ENCODE measurements around the gene ADPGK. TPM values are rescaled to one million over a fixed set of nuclear protein-coding genes. Genes with fewer than 3 reads are reported as not detected.

ADPGK gene
- total and polyA plus RNA-seq, 2 donors (not counting 1 experiment from before 2014, with no cell fraction given): 128 to 174 TPM

DNA sequence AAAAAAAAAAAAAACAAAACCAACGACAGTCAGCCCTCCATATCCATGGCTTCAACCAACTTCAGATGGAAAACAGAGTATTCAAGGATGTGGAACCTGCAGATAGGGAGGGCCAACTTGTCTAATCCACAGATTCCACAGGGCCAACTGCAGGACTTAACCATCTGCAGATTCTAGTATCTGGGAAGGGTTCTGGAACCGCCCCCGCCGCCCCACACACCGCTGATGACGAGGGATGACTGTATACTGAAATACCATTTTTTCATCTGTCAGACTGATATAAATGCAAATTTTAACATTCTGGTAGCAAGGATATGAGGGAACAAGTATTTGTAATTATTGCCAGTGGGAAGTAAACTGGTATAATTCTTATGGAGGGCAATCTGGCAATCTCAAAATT, 29.5 kb downstream of the ADPGK start:
- no peak for TF ChIP-seq EZH2 (IDR thresholded peaks at IDR 0.05; ENCODE audit: borderline replicate concordance, insufficient read depth, low read depth, low read length, poor library complexity, severe bottlenecking)
- TF ChIP-seq, protein P1, sequence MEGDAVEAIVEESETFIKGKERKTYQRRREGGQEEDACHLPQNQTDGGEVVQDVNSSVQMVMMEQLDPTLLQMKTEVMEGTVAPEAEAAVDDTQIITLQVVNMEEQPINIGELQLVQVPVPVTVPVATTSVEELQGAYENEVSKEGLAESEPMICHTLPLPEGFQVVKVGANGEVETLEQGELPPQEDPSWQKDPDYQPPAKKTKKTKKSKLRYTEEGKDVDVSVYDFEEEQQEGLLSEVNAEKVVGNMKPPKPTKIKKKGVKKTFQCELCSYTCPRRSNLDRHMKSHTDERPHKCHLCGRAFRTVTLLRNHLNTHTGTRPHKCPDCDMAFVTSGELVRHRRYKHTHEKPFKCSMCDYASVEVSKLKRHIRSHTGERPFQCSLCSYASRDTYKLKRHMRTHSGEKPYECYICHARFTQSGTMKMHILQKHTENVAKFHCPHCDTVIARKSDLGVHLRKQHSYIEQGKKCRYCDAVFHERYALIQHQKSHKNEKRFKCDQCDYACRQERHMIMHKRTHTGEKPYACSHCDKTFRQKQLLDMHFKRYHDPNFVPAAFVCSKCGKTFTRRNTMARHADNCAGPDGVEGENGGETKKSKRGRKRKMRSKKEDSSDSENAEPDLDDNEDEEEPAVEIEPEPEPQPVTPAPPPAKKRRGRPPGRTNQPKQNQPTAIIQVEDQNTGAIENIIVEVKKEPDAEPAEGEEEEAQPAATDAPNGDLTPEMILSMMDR (IDR thresholded peaks at IDR 0.05): no peak
- Histone ChIP-seq H2AFZ (ENCODE audit: insufficient read depth, low read depth, low read length, poor library complexity, severe bottlenecking) (no peak overlapping the region), H3K36me3 (replicated peaks in 1 of 2; ENCODE audit: control extremely low read depth in 1 of 2, control insufficient read depth in 1 of 2, extremely low read depth in 1 of 2, insufficient read depth in 2 of 2, low read length in 1 of 2) (peaks cover 3 to 84% of the 10 kb centered on the region in 2 experiments), H3K9ac (ENCODE audit: low read length) (no peak overlapping the region), H3K4me3 (ENCODE audit: control extremely low read depth in 1 of 5, extremely low read depth in 1 of 5, insufficient read depth in 1 of 5, low read depth in 2 of 5, low read length in 4 of 5) (no peak overlapping the region), H3K4me1 (ENCODE audit: control insufficient read depth in 2 of 2, insufficient read depth in 2 of 2, low read length in 2 of 2) (peaks cover 12 to 13% of the 10 kb centered on the region in 2 donors), H3K27ac (ENCODE audit: low read length in 2 of 2) (no peak overlapping the region), H4K20me1 (ENCODE audit: control insufficient read depth, insufficient read depth, low read length, poor library complexity, severe bottlenecking) (no peaks in the 10 kb centered on the region), H3K9me3 (ENCODE audit: control extremely low read depth in 1 of 3, control insufficient read depth in 2 of 3, insufficient read depth in 1 of 3, low read length in 2 of 3) (no peaks in the 10 kb centered on the region), H3K79me2 (ENCODE audit: control insufficient read depth, insufficient read depth, low read length) (no peaks in the 10 kb centered on the region), H3K27me3 (replicated peaks in 1 of 4; ENCODE audit: control extremely low read depth in 1 of 4, control insufficient read depth in 3 of 4, insufficient read depth in 4 of 4, low read length in 3 of 4) (no peaks in the 10 kb centered on the region), H3K4me2 (replicated peaks; ENCODE audit: low read depth, low read length, poor library complexity, severe bottlenecking) (no peak overlapping the region)
- ATAC-seq (ENCODE audit: low read depth) (no peak), DNase-seq (no peak)
- H3K9me3 Mint-ChIP-seq (ENCODE audit: insufficient read depth): no peaks in the 10 kb centered on the region
- ChIA-PET CTCF (no interaction called here), POLR2A (no interaction called here)
- peaks cover 18% of the 10 kb centered on the region for H3K4me1 Mint-ChIP-seq
- H3K27me3 Mint-ChIP-seq: no peaks in the 10 kb centered on the region
- WGBS (ENCODE audit: insufficient coverage): no CpG with 5 or more reads among the region's 6 CpGs
- intact Hi-C loops (cut with micrococcal nuclease): no loop called here
- H3K27ac Mint-ChIP-seq: no peak overlapping the region
- H3K4me3 Mint-ChIP-seq: no peak overlapping the region

DNA sequence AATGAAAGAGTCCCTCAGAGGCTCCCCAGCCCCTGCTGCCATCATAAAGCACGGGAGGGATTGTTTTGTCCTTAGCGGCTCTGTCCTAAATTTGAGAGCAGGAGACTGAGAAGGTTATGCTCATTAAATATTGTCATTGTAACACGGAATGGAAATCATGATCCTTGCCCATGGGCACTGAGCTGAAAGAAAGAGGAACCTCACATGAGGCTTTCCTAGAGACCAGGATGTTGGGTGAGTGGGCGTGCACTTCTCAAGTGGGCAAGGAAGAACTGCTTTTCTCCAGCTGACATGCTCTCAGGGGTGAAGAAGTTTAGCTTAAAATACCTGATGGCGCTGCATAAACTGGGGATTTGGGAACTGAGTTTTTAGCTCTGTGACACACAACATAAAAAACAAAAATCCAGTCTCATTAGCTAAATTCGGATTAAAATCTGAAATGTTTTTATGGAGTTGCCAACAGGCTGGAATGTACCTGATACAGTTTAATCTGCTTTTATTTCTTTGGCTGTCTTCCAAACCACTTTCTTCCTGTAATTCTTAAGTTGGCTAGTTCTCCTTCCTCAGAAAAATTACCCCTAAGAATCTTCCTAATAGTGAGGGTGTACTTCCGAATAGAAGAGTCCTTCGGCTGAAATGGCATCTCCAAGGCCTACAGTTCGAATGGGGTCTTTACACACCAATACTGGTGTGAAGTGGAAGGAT, 31.7 kb downstream of the ADPGK start:
- H4K20me1 ChIP-seq (ENCODE audit: control insufficient read depth, insufficient read depth, low read length, poor library complexity, severe bottlenecking): no peaks in the 10 kb centered on the region
- CTCF ChIA-PET: interaction anchor here (1.2 to 3.8 kb wide), 2 partner anchors 9 to 29 kb away, joined by 3 to 25 read pairs; no protein-coding TSS in a partner anchor
- H3K9me3 Mint-ChIP-seq (ENCODE audit: insufficient read depth): no peaks in the 10 kb centered on the region
- peak overlapping the region in 1 of 2 donors; percentile 35 for H3K27ac ChIP-seq (ENCODE audit: low read length in 2 of 2)
- ATAC-seq (ENCODE audit: low read depth) (peak; percentile 36), DNase-seq (peak; percentile 48)
- H3K9me3 ChIP-seq (ENCODE audit: control extremely low read depth in 1 of 3, control insufficient read depth in 2 of 3, insufficient read depth in 1 of 3, low read length in 2 of 3): no peaks in the 10 kb centered on the region
- no peaks in the 10 kb centered on the region for H3K27me3 ChIP-seq (replicated peaks in 1 of 4; ENCODE audit: control extremely low read depth in 1 of 4, control insufficient read depth in 3 of 4, insufficient read depth in 4 of 4, low read length in 3 of 4)
- no peak overlapping the region for H3K4me3 Mint-ChIP-seq
- H3K9ac ChIP-seq (ENCODE audit: low read length): no peak overlapping the region
- WGBS (ENCODE audit: insufficient coverage): 24% methylated on average over 4 of the region's 9 CpGs
- peaks cover 2 to 67% of the 10 kb centered on the region in 2 experiments for H3K36me3 ChIP-seq (replicated peaks in 1 of 2; ENCODE audit: control extremely low read depth in 1 of 2, control insufficient read depth in 1 of 2, extremely low read depth in 1 of 2, insufficient read depth in 2 of 2, low read length in 1 of 2)
- no peaks in the 10 kb centered on the region for H3K79me2 ChIP-seq (ENCODE audit: control insufficient read depth, insufficient read depth, low read length)
- H3K27ac Mint-ChIP-seq: peak overlapping the region; percentile 78
- H3K4me1 ChIP-seq (ENCODE audit: control insufficient read depth in 2 of 2, insufficient read depth in 2 of 2, low read length in 2 of 2): peaks cover 12 to 13% of the 10 kb centered on the region in 2 donors
- peaks cover 18% of the 10 kb centered on the region for H3K4me1 Mint-ChIP-seq
- H2AFZ ChIP-seq (ENCODE audit: insufficient read depth, low read depth, low read length, poor library complexity, severe bottlenecking): no peak overlapping the region
- TF ChIP-seq EZH2 (IDR thresholded peaks at IDR 0.05; ENCODE audit: borderline replicate concordance, insufficient read depth, low read depth, low read length, poor library complexity, severe bottlenecking): no peak
- intact Hi-C loops (cut with micrococcal nuclease): no loop called here
- no peak overlapping the region for H3K4me3 ChIP-seq (ENCODE audit: control extremely low read depth in 1 of 5, extremely low read depth in 1 of 5, insufficient read depth in 1 of 5, low read depth in 2 of 5, low read length in 4 of 5)
- POLR2A ChIA-PET: no interaction called here
- no peaks in the 10 kb centered on the region for H3K27me3 Mint-ChIP-seq
- H3K4me2 ChIP-seq (replicated peaks; ENCODE audit: low read depth, low read length, poor library complexity, severe bottlenecking): no peak overlapping the region
